Activated CD8-positive, alpha-beta T cell treated with anti-CD3 and anti-CD28 coated beads, Interleukin-2, amount 10 ng/mL, durations not matched to agents 7 days and 5 days (primary cell): ENCODE results near the gene TPCN2. TPM values are rescaled to one million over a fixed set of nuclear protein-coding genes. Genes with fewer than 3 reads are reported as not detected.
"Not testable (repeated sequence)": the region's sequence is repeated elsewhere in the genome, so short reads cannot be mapped to it uniquely, and the experiment has no call there.

Source experiments
- ATAC-seq: fragments of 150-1000 bp; cut with Tn5 transposase; one replicate; pipeline ENCODE4 v1.10.0; 2021; ENCODE audit warnings: moderate library complexity
- CTCF ChIA-PET: fragments of 350-600 bp; sonication (Branson Sonifier 250); formaldehyde crosslinking; loops from one replicate; lab custom pipeline; 2021; ENCODE audit warnings: antibody characterized with exemption; lab: Charles Lee
- POLR2A ChIA-PET: fragments of 350-600 bp; sonication (Branson Sonifier 250); formaldehyde crosslinking; loops from one replicate; lab custom pipeline; 2021; ENCODE audit warnings: antibody characterized with exemption; lab: Charles Lee
- DNase-seq: peaks from one replicate; pipeline ENCODE4 v3.0.0-alpha.2; 2020
- H3K27ac Mint-ChIP-seq: one replicate; pipeline ENCODE4 v1.8.0; 2021; ENCODE audit warnings: mild to moderate bottlenecking, mixed read lengths
- H3K27me3 Mint-ChIP-seq: one replicate; pipeline ENCODE4 v1.8.0; 2021; ENCODE audit warnings: low read depth, mixed read lengths
- H3K36me3 Mint-ChIP-seq: one replicate; pipeline ENCODE4 v1.8.0; 2021; ENCODE audit warnings: low read depth, mixed read lengths
- H3K4me1 Mint-ChIP-seq: one replicate; pipeline ENCODE4 v1.8.0; 2021; ENCODE audit warnings: low read depth, mixed read lengths
- H3K4me3 Mint-ChIP-seq: one replicate; pipeline ENCODE4 v1.8.0; 2021; ENCODE audit warnings: mild to moderate bottlenecking, mixed read lengths
- H3K9me3 Mint-ChIP-seq: one replicate; pipeline ENCODE4 v1.8.0; 2022; ENCODE audit warnings: mixed read lengths; ENCODE audit not compliant: insufficient read depth
- total RNA-seq, 2 experiments: library from RNA; stranded (reverse); gene quantifications; one replicate each; pipeline ENCODE4 v1.2.3, GENCODE V29; 2021

Gene TPCN2
- total RNA-seq, 2 experiments from 2014 or later = 19.1 to 21.2 TPM

- Mint-ChIP-seq H3K9me3 (peaks cover 3% of the 10 kb centered on the region), H3K27ac (no peak overlapping the region), H3K4me1 (peaks cover 29% of the 10 kb centered on the region), H3K27me3 (peaks cover 3% of the 10 kb centered on the region), H3K4me3 (no peak overlapping the region), H3K36me3 (no peaks in the 10 kb centered on the region)
- ATAC-seq (no peak), DNase-seq (no peak)
- ChIA-PET POLR2A (no interaction called here), CTCF (no interaction called here)
Observed at GRCh38 chr11:69125861-69126260, 77.1 kb downstream of the TPCN2 start.

- ATAC-seq (no peak), DNase-seq (no peak)
- H3K27me3 Mint-ChIP-seq = peaks cover 3% of the 10 kb centered on the region
- H3K36me3 Mint-ChIP-seq = no peaks in the 10 kb centered on the region
- peaks cover 3% of the 10 kb centered on the region for H3K9me3 Mint-ChIP-seq
- H3K4me3 Mint-ChIP-seq = no peak overlapping the region
- ChIA-PET POLR2A (no interaction called here), CTCF (no interaction called here)
- peaks cover 31% of the 10 kb centered on the region for H3K4me1 Mint-ChIP-seq
- no peak overlapping the region for H3K27ac Mint-ChIP-seq
Observed at GRCh38 chr11:69126286-69126685, 77.6 kb downstream of the TPCN2 start.

GRCh38 chr11:69127081-69127850 is 78.5 kb downstream of the TPCN2 start:
- DNase-seq = no peak
- POLR2A ChIA-PET = no interaction called here
- CTCF ChIA-PET = no interaction called here
- H3K4me1 Mint-ChIP-seq = peaks cover 26% of the 10 kb centered on the region
- no peak overlapping the region for H3K27ac Mint-ChIP-seq
- H3K9me3 Mint-ChIP-seq = peaks cover 3% of the 10 kb centered on the region
- H3K36me3 Mint-ChIP-seq = no peaks in the 10 kb centered on the region
- no peak overlapping the region for H3K4me3 Mint-ChIP-seq
- peaks cover 3% of the 10 kb centered on the region for H3K27me3 Mint-ChIP-seq
- ATAC-seq = no peak

- no peak overlapping the region for H3K4me3 Mint-ChIP-seq
- no peaks in the 10 kb centered on the region for H3K36me3 Mint-ChIP-seq
- no peak overlapping the region for H3K27ac Mint-ChIP-seq
- no peak for DNase-seq
- peaks cover 3% of the 10 kb centered on the region for H3K9me3 Mint-ChIP-seq
- CTCF ChIA-PET = no interaction called here
- POLR2A ChIA-PET = no interaction called here
- peaks cover 3% of the 10 kb centered on the region for H3K27me3 Mint-ChIP-seq
- H3K4me1 Mint-ChIP-seq = peaks cover 20% of the 10 kb centered on the region
- no peak for ATAC-seq
Observed at GRCh38 chr11:69127884-69128283, 79.2 kb downstream of the TPCN2 start.

GRCh38 chr11:69129053-69129452 is 80.3 kb downstream of the TPCN2 start:
- H3K27me3 Mint-ChIP-seq = peaks cover 3% of the 10 kb centered on the region
- CTCF ChIA-PET = interaction anchor here (0.9 kb wide), 1 partner anchor 541 kb away, joined by 3 read pairs; no protein-coding TSS in a partner anchor
- peaks cover 13% of the 10 kb centered on the region for H3K9me3 Mint-ChIP-seq
- no peaks in the 10 kb centered on the region for H3K36me3 Mint-ChIP-seq
- H3K27ac Mint-ChIP-seq = no peak overlapping the region
- H3K4me3 Mint-ChIP-seq = no peak overlapping the region
- POLR2A ChIA-PET = no interaction called here
- ATAC-seq (no peak), DNase-seq (no peak)
- H3K4me1 Mint-ChIP-seq = peaks cover 9% of the 10 kb centered on the region

GRCh38 chr11:69129647-69130046 is 80.9 kb downstream of the TPCN2 start:
- H3K4me1 Mint-ChIP-seq = peaks cover 5% of the 10 kb centered on the region
- H3K27ac Mint-ChIP-seq = no peak overlapping the region
- H3K36me3 Mint-ChIP-seq = no peaks in the 10 kb centered on the region
- H3K9me3 Mint-ChIP-seq = peaks cover 13% of the 10 kb centered on the region
- CTCF ChIA-PET = interaction anchor here (0.9 kb wide), 1 partner anchor 540 kb away, joined by 3 read pairs; no protein-coding TSS in a partner anchor
- no peak overlapping the region for H3K4me3 Mint-ChIP-seq
- ATAC-seq = no peak
- POLR2A ChIA-PET = no interaction called here
- peaks cover 3% of the 10 kb centered on the region for H3K27me3 Mint-ChIP-seq
- DNase-seq = no peak

GRCh38 chr11:69130654-69131053 is 81.9 kb downstream of the TPCN2 start:
- DNase-seq (no peak), ATAC-seq (no peak)
- Mint-ChIP-seq H3K27ac (no peak overlapping the region), H3K4me1 (peaks cover 5% of the 10 kb centered on the region), H3K27me3 (peaks cover 3% of the 10 kb centered on the region), H3K4me3 (no peak overlapping the region), H3K9me3 (peaks cover 13% of the 10 kb centered on the region), H3K36me3 (no peaks in the 10 kb centered on the region)
- POLR2A ChIA-PET = no interaction called here
- CTCF ChIA-PET = no interaction called here

GRCh38 chr11:69131121-69131566 is 82.4 kb downstream of the TPCN2 start:
- Mint-ChIP-seq H3K27me3 (peaks cover 3% of the 10 kb centered on the region), H3K36me3 (no peaks in the 10 kb centered on the region), H3K9me3 (peaks cover 13% of the 10 kb centered on the region), H3K27ac (no peak overlapping the region), H3K4me3 (no peak overlapping the region), H3K4me1 (peaks cover 5% of the 10 kb centered on the region)
- ChIA-PET CTCF (no interaction called here), POLR2A (no interaction called here)
- DNase-seq = no peak
- ATAC-seq = no peak

GRCh38 chr11:69131644-69132300 is 83.0 kb downstream of the TPCN2 start:
- Mint-ChIP-seq H3K9me3 (peaks cover 13% of the 10 kb centered on the region), H3K27ac (no peak overlapping the region), H3K4me3 (no peak overlapping the region), H3K36me3 (no peaks in the 10 kb centered on the region), H3K27me3 (peaks cover 3% of the 10 kb centered on the region), H3K4me1 (peaks cover 5% of the 10 kb centered on the region)
- CTCF ChIA-PET = no interaction called here
- ATAC-seq (no peak), DNase-seq (no peak)
- POLR2A ChIA-PET = no interaction called here

- no peaks in the 10 kb centered on the region for H3K36me3 Mint-ChIP-seq
- peaks cover 3% of the 10 kb centered on the region for H3K27me3 Mint-ChIP-seq
- ChIA-PET CTCF (no interaction called here), POLR2A (no interaction called here)
- no peak overlapping the region for H3K27ac Mint-ChIP-seq
- no peak for DNase-seq
- no peak for ATAC-seq
- no peak overlapping the region for H3K4me3 Mint-ChIP-seq
- H3K4me1 Mint-ChIP-seq = peaks cover 5% of the 10 kb centered on the region
- peaks cover 13% of the 10 kb centered on the region for H3K9me3 Mint-ChIP-seq
Observed at GRCh38 chr11:69132301-69132670, 83.6 kb downstream of the TPCN2 start.

GRCh38 chr11:69133251-69133650 is 84.5 kb downstream of the TPCN2 start:
- DNase-seq (no peak), ATAC-seq (no peak)
- no peaks in the 10 kb centered on the region for H3K36me3 Mint-ChIP-seq
- ChIA-PET CTCF (no interaction called here), POLR2A (no interaction called here)
- H3K9me3 Mint-ChIP-seq = peaks cover 9% of the 10 kb centered on the region
- H3K4me1 Mint-ChIP-seq = peaks cover 5% of the 10 kb centered on the region
- no peak overlapping the region for H3K27ac Mint-ChIP-seq
- H3K27me3 Mint-ChIP-seq = no peaks in the 10 kb centered on the region
- no peak overlapping the region for H3K4me3 Mint-ChIP-seq

GRCh38 chr11:69134182-69134581 is 85.5 kb downstream of the TPCN2 start:
- H3K27ac Mint-ChIP-seq, H3K36me3 Mint-ChIP-seq, H3K4me3 Mint-ChIP-seq, H3K27me3 Mint-ChIP-seq, POLR2A ChIA-PET, H3K4me1 Mint-ChIP-seq, H3K9me3 Mint-ChIP-seq, DNase-seq, ATAC-seq, CTCF ChIA-PET: not testable (repeated sequence)
